ENCODE results near the gene ADGRF4. TPM values are rescaled to one million over a fixed set of nuclear protein-coding genes. Genes with fewer than 3 reads are reported as not detected.
"Not testable (repeated sequence)": the region's sequence is repeated elsewhere in the genome, so short reads cannot be mapped to it uniquely, and the experiment has no call there.

Gene ADGRF4
- total RNA-seq, 1 experiment from 2014 or later, result 5.2 TPM

GRCh38 chr6:47741807-47742206 is 43.4 kb downstream of the ADGRF4 start:
- Histone ChIP-seq H2AFZ (no peak overlapping the region), H3K27ac (peak overlapping the region; percentile 81), H3F3A (ENCODE audit: insufficient read depth, low read depth) (peaks cover 20% of the 10 kb centered on the region; the same call in 1 of the 2 replicates), H3K36me3 (ENCODE audit: low read depth) (no peaks in the 10 kb centered on the region), H3K79me2 (ENCODE audit: low read depth) (no peaks in the 10 kb centered on the region), H3K9me2 (ENCODE audit: insufficient read depth) (no peaks in the 10 kb centered on the region), H3K4me1 (replicated peaks; ENCODE audit: insufficient read depth) (peaks cover 15% of the 10 kb centered on the region), H3K4me2 (peak overlapping the region; percentile 27), H4K20me1 (ENCODE audit: insufficient read depth) (no peaks in the 10 kb centered on the region), H3K27me3 (ENCODE audit: insufficient read depth, low read depth) (no peaks in the 10 kb centered on the region), H3K4me3 (no peak overlapping the region), H3K9me3 (ENCODE audit: insufficient read depth, low read depth) (no peaks in the 10 kb centered on the region; the same call in 1 of the 2 replicates)
- CTCF ChIA-PET, result interaction anchor here (0.6 kb wide), 1 partner anchor 110 kb away, joined by 3 read pairs; no protein-coding TSS in a partner anchor
- intact Hi-C loops (cut with micrococcal nuclease; ENCODE audit: unreplicated experiment), result loop anchor here (2.0 to 5.0 kb wide), 2 partner anchors 39 to 40 kb away; no protein-coding TSS in a partner anchor
- DNase-seq, result peak; percentile 29 to 88
- TF ChIP-seq CTCF (conservative IDR thresholded peaks at IDR 0.05) (no peak), EZH2 (IDR thresholded peaks at IDR 0.05; ENCODE audit: low read depth) (no peak)
- BruUV-seq (replicated peaks), result no TSS peak
- POLR2A ChIA-PET (ENCODE audit: unreplicated experiment), result interaction anchor here (0.6 kb wide), 4 partner anchors 35 to 1809 kb away, joined by 3 to 4 read pairs (median 4); no protein-coding TSS in a partner anchor

GRCh38 chr6:47743744-47744143 is 45.4 kb downstream of the ADGRF4 start:
- Histone ChIP-seq H3K9me3 (ENCODE audit: insufficient read depth, low read depth) (no peaks in the 10 kb centered on the region; the same call in 1 of the 2 replicates), H3K9me2 (ENCODE audit: insufficient read depth) (no peaks in the 10 kb centered on the region), H3K36me3 (ENCODE audit: low read depth) (no peaks in the 10 kb centered on the region), H3K4me3 (no peak overlapping the region), H3K27me3 (ENCODE audit: insufficient read depth, low read depth) (no peaks in the 10 kb centered on the region), H3F3A (ENCODE audit: insufficient read depth, low read depth) (peaks cover 20% of the 10 kb centered on the region; the same call in 1 of the 2 replicates), H3K4me2 (no peak overlapping the region), H4K20me1 (ENCODE audit: insufficient read depth) (no peaks in the 10 kb centered on the region), H2AFZ (no peak overlapping the region), H3K27ac (no peak overlapping the region; the same call in 1 of the 2 replicates), H3K79me2 (ENCODE audit: low read depth) (no peaks in the 10 kb centered on the region), H3K4me1 (replicated peaks; ENCODE audit: insufficient read depth) (peaks cover 15% of the 10 kb centered on the region)
- CTCF ChIA-PET, result no interaction called here
- TF ChIP-seq CTCF (conservative IDR thresholded peaks at IDR 0.05), result no peak
- no peak for TF ChIP-seq EZH2 (IDR thresholded peaks at IDR 0.05; ENCODE audit: low read depth)
- BruUV-seq (replicated peaks), result no TSS peak
- POLR2A ChIA-PET (ENCODE audit: unreplicated experiment), result no interaction called here
- intact Hi-C loops (cut with micrococcal nuclease; ENCODE audit: unreplicated experiment), result loop anchor here (2.0 to 5.0 kb wide), 2 partner anchors 37 to 41 kb away; no protein-coding TSS in a partner anchor
- peak in 1 of 2 experiments; percentile 60 for DNase-seq

GRCh38 chr6:47745269-47745668 is 46.9 kb downstream of the ADGRF4 start:
- intact Hi-C loops (cut with micrococcal nuclease; ENCODE audit: unreplicated experiment); BruUV-seq (replicated peaks); H2AFZ ChIP-seq; H3K36me3 ChIP-seq (ENCODE audit: low read depth); H3K9me2 ChIP-seq (ENCODE audit: insufficient read depth); H4K20me1 ChIP-seq (ENCODE audit: insufficient read depth); H3K79me2 ChIP-seq (ENCODE audit: low read depth); H3K4me3 ChIP-seq; CTCF ChIA-PET; DNase-seq; POLR2A ChIA-PET (ENCODE audit: unreplicated experiment); H3K9me3 ChIP-seq (ENCODE audit: insufficient read depth, low read depth); H3K27ac ChIP-seq; H3K4me2 ChIP-seq; H3K27me3 ChIP-seq (ENCODE audit: insufficient read depth, low read depth): not testable (repeated sequence)
- H3F3A ChIP-seq (ENCODE audit: insufficient read depth, low read depth), result peaks cover 20% of the 10 kb centered on the region; the same call in 1 of the 2 replicates
- peaks cover 15% of the 10 kb centered on the region for H3K4me1 ChIP-seq (replicated peaks; ENCODE audit: insufficient read depth)

- Histone ChIP-seq H3K9me2 (ENCODE audit: insufficient read depth) (no peaks in the 10 kb centered on the region), H3K4me3 (no peak overlapping the region), H3K79me2 (ENCODE audit: low read depth) (no peaks in the 10 kb centered on the region), H3K27me3 (ENCODE audit: insufficient read depth, low read depth) (no peaks in the 10 kb centered on the region), H3K4me1 (replicated peaks; ENCODE audit: insufficient read depth) (no peaks in the 10 kb centered on the region), H3K36me3 (ENCODE audit: low read depth) (no peaks in the 10 kb centered on the region), H3K4me2 (no peak overlapping the region), H4K20me1 (ENCODE audit: insufficient read depth) (no peaks in the 10 kb centered on the region), H3K9me3 (ENCODE audit: insufficient read depth, low read depth) (no peaks in the 10 kb centered on the region), H2AFZ (no peak overlapping the region), H3F3A (ENCODE audit: insufficient read depth, low read depth) (no peaks in the 10 kb centered on the region; the same call in 1 of the 2 replicates), H3K27ac (no peak overlapping the region)
- TF ChIP-seq EZH2 (IDR thresholded peaks at IDR 0.05; ENCODE audit: low read depth) (no peak), CTCF (conservative IDR thresholded peaks at IDR 0.05) (no peak)
- DNase-seq, result no peak
- ChIA-PET CTCF (no interaction called here), POLR2A (ENCODE audit: unreplicated experiment) (no interaction called here)
- no TSS peak for BruUV-seq (replicated peaks)
- intact Hi-C loops (cut with micrococcal nuclease; ENCODE audit: unreplicated experiment), result no loop called here
Observed at GRCh38 chr6:47749757-47750156, 51.4 kb downstream of the ADGRF4 start.

Data from PC-9 (cell line).